ENCODE data around the gene GCA. TPM values are rescaled to one million over a fixed set of nuclear protein-coding genes. Genes with fewer than 3 reads are reported as not detected.

GCA gene
- total RNA-seq, 1 donor from 2014 or later, result 64.8 TPM

DNA sequence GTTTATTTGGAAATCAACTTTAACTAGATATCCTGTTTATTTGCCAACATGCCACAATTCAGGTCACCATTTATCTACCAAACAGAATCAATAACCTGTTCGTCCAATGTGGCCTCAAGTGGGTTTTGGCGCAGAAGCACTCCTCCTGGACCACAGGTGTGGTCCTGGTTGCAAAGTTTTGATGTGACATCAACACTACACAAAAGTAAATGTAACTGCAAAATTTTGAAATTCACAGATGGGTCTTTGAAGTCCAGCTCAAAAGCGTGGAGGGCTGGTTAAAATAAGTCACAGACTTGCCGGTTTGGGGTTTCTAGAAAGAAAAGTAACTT lies 474 bp upstream of the GCA start:
- peaks cover 11% of the 10 kb centered on the region for H3K4me1 ChIP-seq
- TF ChIP-seq, protein P1, sequence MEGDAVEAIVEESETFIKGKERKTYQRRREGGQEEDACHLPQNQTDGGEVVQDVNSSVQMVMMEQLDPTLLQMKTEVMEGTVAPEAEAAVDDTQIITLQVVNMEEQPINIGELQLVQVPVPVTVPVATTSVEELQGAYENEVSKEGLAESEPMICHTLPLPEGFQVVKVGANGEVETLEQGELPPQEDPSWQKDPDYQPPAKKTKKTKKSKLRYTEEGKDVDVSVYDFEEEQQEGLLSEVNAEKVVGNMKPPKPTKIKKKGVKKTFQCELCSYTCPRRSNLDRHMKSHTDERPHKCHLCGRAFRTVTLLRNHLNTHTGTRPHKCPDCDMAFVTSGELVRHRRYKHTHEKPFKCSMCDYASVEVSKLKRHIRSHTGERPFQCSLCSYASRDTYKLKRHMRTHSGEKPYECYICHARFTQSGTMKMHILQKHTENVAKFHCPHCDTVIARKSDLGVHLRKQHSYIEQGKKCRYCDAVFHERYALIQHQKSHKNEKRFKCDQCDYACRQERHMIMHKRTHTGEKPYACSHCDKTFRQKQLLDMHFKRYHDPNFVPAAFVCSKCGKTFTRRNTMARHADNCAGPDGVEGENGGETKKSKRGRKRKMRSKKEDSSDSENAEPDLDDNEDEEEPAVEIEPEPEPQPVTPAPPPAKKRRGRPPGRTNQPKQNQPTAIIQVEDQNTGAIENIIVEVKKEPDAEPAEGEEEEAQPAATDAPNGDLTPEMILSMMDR (IDR thresholded peaks at IDR 0.05), result no peak
- no peaks in the 10 kb centered on the region for H3K27me3 ChIP-seq
- no peaks in the 10 kb centered on the region for H3K9me3 ChIP-seq
- no peak for ATAC-seq
- intact Hi-C loops (cut with DNase I), result no loop called here
- H3K36me3 ChIP-seq, result peaks cover 3% of the 10 kb centered on the region
- H3K4me3 ChIP-seq, result peak overlapping the region; percentile 81
- H3K27ac ChIP-seq, result no peak overlapping the region
- DNase-seq, result no peak

DNA sequence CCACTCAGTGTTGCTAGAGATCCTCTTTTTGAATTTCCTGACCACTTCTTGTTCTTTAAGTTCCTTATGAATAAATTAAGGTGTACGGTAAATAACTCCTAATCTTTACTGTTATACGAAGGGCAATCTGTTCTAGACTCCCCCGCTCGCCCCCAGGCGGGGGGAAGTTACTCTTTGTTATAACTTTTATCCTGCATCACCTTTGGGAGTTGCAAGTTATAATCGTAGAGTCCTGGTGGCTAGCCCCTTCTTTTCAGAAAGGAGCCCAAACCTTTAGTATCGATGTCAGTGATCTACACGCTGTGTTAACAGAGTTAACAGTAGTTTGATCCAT lies 652 bp downstream of the GCA start:
- Histone ChIP-seq H3K4me3 (peak overlapping the region; percentile 81), H3K4me1 (peaks cover 11% of the 10 kb centered on the region), H3K27me3 (no peaks in the 10 kb centered on the region), H3K36me3 (peaks cover 4% of the 10 kb centered on the region), H3K27ac (peak overlapping the region; percentile 87), H3K9me3 (no peaks in the 10 kb centered on the region)
- intact Hi-C loops (cut with DNase I), result no loop called here
- DNase-seq, result no peak
- TF ChIP-seq, protein P1 (IDR thresholded peaks at IDR 0.05), result no peak
- no peak for ATAC-seq

DNA sequence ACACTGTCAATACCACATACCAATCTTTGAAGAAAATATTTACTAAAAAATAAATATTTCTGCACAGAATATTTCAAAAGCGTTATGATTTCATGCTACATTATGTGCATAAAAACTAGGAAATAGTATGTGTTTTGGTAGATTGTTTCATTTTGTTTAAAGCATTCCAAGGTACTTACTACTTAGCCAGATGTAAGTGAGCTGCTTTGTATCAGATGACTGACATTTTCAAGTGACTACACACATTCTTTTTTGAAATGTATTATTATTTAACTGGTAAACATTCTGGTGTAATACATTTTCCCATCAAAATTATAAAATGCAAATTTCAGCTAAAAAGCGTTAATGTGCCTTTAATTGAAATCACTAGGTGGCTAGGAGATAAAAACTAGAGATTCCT lies 21.5 kb downstream of the GCA start:
- H3K27ac ChIP-seq, result no peak overlapping the region
- intact Hi-C loops (cut with DNase I), result no loop called here
- no peak for ATAC-seq
- no peaks in the 10 kb centered on the region for H3K4me1 ChIP-seq
- TF ChIP-seq, protein P1 (IDR thresholded peaks at IDR 0.05), result no peak
- H3K27me3 ChIP-seq, result no peaks in the 10 kb centered on the region
- no peak for DNase-seq
- H3K9me3 ChIP-seq, result no peaks in the 10 kb centered on the region
- H3K4me3 ChIP-seq, result no peak overlapping the region
- no peaks in the 10 kb centered on the region for H3K36me3 ChIP-seq

DNA sequence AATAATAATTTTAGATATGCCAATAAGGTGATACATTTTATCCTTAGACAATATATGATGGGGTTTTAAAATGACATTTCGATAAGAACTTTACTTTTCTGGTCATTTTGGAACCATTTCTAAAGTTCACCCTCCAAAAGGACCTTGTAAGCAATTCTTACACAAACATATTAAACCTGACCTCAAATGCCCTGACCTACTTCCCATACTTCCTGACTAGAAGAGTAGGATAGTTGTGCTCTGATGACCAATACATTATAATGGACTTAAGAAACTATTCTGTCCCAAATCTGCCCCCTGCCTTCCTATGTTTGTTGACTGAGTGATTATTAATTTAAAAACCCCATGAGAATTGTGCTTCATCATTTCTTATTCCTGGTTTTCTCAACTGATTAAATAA lies 24.6 kb downstream of the GCA start:
- H3K4me1 ChIP-seq, result no peaks in the 10 kb centered on the region
- DNase-seq (no peak), ATAC-seq (no peak)
- H3K9me3 ChIP-seq, result no peaks in the 10 kb centered on the region
- no peak overlapping the region for H3K4me3 ChIP-seq
- TF ChIP-seq, protein P1 (IDR thresholded peaks at IDR 0.05), result no peak
- no peaks in the 10 kb centered on the region for H3K36me3 ChIP-seq
- H3K27ac ChIP-seq, result no peak overlapping the region
- H3K27me3 ChIP-seq, result no peaks in the 10 kb centered on the region
- intact Hi-C loops (cut with DNase I), result no loop called here

DNA sequence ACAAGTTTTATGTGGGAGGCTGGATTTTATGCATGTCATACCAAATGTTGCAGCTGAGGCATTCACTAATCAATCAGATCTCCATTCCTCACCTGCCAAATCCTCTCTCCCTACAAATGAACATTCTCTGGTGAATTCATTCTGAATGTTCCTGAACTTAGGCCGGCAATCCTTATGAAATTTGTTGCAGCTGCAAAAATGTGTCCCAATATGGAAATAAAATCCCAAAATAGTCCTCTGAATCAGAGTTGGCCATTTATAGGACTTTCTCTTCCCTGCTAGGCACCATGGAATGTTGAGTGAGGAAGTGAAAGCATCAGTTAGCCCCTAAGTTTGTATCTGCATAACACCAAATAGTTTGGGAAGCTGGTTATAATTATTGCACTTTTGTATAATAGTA lies 25.6 kb downstream of the GCA start:
- no peak for DNase-seq
- Histone ChIP-seq H3K4me1 (no peaks in the 10 kb centered on the region), H3K9me3 (no peaks in the 10 kb centered on the region), H3K4me3 (no peak overlapping the region), H3K27ac (no peak overlapping the region), H3K36me3 (no peaks in the 10 kb centered on the region), H3K27me3 (no peaks in the 10 kb centered on the region)
- TF ChIP-seq, protein P1 (IDR thresholded peaks at IDR 0.05), result no peak
- intact Hi-C loops (cut with DNase I), result no loop called here
- ATAC-seq, result no peak

DNA sequence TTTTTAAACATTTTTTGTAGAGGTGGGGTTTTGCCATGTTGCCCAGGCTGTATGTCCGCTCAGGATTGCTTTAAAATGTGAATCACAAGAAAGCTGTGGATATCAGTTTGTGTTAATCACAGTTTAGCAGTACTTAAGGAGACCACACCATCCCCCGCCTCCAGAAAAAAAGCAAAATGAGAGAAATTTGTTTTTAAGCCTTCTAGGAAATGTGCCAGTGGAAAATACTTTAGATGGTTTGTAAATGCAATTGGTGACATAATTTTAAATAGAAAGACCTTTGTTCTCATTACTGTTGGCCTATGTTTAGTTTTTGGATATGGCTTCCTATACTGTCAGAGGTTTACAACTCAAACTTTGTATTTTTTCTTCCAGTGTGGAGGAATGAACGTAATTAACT lies 27.0 kb downstream of the GCA start:
- TF ChIP-seq, protein P1 (IDR thresholded peaks at IDR 0.05), result no peak

More for the DNA sequence above, 27.0 kb downstream of the GCA start:
- no peaks in the 10 kb centered on the region for H3K9me3 ChIP-seq
- H3K4me1 ChIP-seq, result no peaks in the 10 kb centered on the region
- H3K27ac ChIP-seq, result no peak overlapping the region
- H3K27me3 ChIP-seq, result no peaks in the 10 kb centered on the region
- no peaks in the 10 kb centered on the region for H3K36me3 ChIP-seq
- no peak for ATAC-seq
- no peak for DNase-seq
- no peak overlapping the region for H3K4me3 ChIP-seq
- intact Hi-C loops (cut with DNase I), result no loop called here
